ENCODE data around the gene CEP57L1.

Gene CEP57L1

DNA sequence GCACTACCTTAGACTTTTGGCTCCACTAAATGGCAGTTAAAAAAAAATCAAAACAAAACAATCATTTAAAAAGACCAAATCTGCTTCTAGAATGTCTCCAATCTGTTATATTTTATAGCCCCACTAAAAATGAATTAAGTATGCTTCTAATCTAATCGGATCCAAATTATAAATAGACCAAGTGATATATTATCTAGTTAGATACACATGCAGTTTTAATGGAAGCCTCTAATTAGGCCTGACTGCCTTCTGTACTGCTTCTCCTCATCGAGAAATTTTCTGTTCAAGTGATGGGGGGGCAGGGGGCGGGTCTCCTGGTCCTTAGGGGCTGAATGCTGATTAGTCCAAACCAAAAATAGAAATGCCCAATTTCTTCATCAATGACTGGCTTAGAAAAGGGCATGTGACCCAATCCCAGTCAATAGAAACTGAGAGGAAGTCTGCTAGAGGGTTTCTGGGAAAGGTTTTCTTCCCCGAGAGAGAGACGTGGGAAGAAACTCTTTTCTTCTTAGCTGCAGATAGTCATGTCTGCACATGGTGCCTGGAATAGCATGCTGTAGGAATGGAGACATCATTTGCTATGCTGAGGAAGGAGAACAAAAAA is 7.5 kb upstream of the CEP57L1 start:
- no peak overlapping the region for H3K27ac ChIP-seq
- H3K27me3 ChIP-seq: no peaks in the 10 kb centered on the region
- H3K36me3 ChIP-seq: no peaks in the 10 kb centered on the region
- no peak overlapping the region for H3K4me2 ChIP-seq
- peaks cover 16% of the 10 kb centered on the region for H3K4me1 ChIP-seq
- H3K4me3 ChIP-seq: no peak overlapping the region
- H4K20me1 ChIP-seq: no peaks in the 10 kb centered on the region
- no peak for TF ChIP-seq Cebpa-rat (IDR thresholded peaks at IDR 0.05)
- H3K9ac ChIP-seq: no peak overlapping the region
- H3K9me3 ChIP-seq: no peaks in the 10 kb centered on the region

GRCh38 chr6:109088995-109089394 is 6.3 kb upstream of the CEP57L1 start:
- Histone ChIP-seq H3K9ac (no peak overlapping the region), H3K27me3 (no peaks in the 10 kb centered on the region), H3K27ac (no peak overlapping the region), H4K20me1 (peaks cover 5% of the 10 kb centered on the region; the same call in 1 of the 2 replicates), H3K4me3 (no peak overlapping the region), H3K9me3 (no peaks in the 10 kb centered on the region), H3K4me2 (no peak overlapping the region), H3K4me1 (peaks cover 28% of the 10 kb centered on the region), H3K36me3 (no peaks in the 10 kb centered on the region)
- TF ChIP-seq Cebpa-rat (IDR thresholded peaks at IDR 0.05): no peak

- no peak for TF ChIP-seq Cebpa-rat (IDR thresholded peaks at IDR 0.05)
- Histone ChIP-seq H3K27me3 (no peaks in the 10 kb centered on the region), H3K4me1 (peaks cover 35% of the 10 kb centered on the region), H3K9ac (no peak overlapping the region), H3K27ac (no peak overlapping the region), H3K4me3 (no peak overlapping the region), H3K4me2 (peak overlapping the region; percentile 95), H3K36me3 (no peaks in the 10 kb centered on the region), H4K20me1 (peaks cover 6% of the 10 kb centered on the region; the same call in 1 of the 2 replicates), H3K9me3 (no peaks in the 10 kb centered on the region)
Measured at GRCh38 chr6:109091314-109092024, 3.8 kb upstream of the CEP57L1 start.

- Histone ChIP-seq H3K27me3 (no peaks in the 10 kb centered on the region), H4K20me1 (peaks cover 6% of the 10 kb centered on the region; the same call in 1 of the 2 replicates), H3K4me1 (peaks cover 39% of the 10 kb centered on the region), H3K9me3 (no peaks in the 10 kb centered on the region), H3K9ac (no peak overlapping the region), H3K4me3 (peak overlapping the region; percentile 87; the same call in 1 of the 2 replicates), H3K4me2 (peak overlapping the region; percentile 95), H3K36me3 (no peaks in the 10 kb centered on the region), H3K27ac (no peak overlapping the region)
- no peak for TF ChIP-seq Cebpa-rat (IDR thresholded peaks at IDR 0.05)
Measured at GRCh38 chr6:109092074-109092473, 3.2 kb upstream of the CEP57L1 start.

- peaks cover 39% of the 10 kb centered on the region for H3K4me1 ChIP-seq
- peak overlapping the region; percentile 92 for H3K9ac ChIP-seq
- H3K36me3 ChIP-seq: no peaks in the 10 kb centered on the region
- H3K4me2 ChIP-seq: peak overlapping the region; percentile 95
- TF ChIP-seq Cebpa-rat (IDR thresholded peaks at IDR 0.05): no peak
- peak overlapping the region; percentile 87 for H3K4me3 ChIP-seq
- no peaks in the 10 kb centered on the region for H3K27me3 ChIP-seq
- peak overlapping the region; percentile 27; the same call in 1 of the 2 replicates for H3K27ac ChIP-seq
- no peaks in the 10 kb centered on the region for H3K9me3 ChIP-seq
- H4K20me1 ChIP-seq: peaks cover 6% of the 10 kb centered on the region; the same call in 1 of the 2 replicates
Measured at GRCh38 chr6:109093732-109094415, 1.4 kb upstream of the CEP57L1 start.

DNA sequence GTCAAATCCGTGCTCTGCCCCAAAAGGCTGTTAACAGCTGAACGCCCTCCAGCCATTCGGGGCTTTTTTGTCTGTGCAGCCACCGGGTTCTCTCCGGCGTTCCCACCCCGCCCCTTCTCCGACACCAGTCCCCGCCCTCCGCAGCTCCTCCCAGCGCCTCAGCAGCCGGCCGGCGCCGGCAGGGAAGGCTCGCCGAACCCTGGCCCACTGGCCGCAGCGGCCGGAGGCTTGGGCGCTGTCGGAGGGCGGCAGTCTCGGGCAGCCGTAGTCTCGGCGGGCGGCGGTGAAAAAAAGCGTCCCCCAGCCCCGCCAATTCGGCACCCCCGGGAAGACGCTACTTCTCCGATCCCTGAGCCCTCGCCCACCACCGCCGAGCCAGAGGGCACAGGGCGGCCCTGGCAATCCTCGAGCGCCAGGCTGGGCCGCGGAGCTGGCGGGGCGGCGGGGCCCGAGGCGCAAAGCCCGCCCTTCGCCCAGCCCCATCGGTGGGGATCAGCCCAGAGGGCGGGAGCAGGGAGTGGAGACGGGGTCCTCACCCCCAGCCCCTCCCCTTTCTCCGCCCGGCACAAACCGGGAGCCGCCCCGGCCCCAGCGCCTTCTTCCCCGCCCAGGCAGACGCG is 781 bp upstream of the CEP57L1 start, which contains the start of gene SESN1:
TSS of gene SESN1 (minus strand) at position 431 of the 620 bp plus-strand sequence. CDS start 773 bp downstream, outside the sequence.
- H3K27me3 ChIP-seq: no peaks in the 10 kb centered on the region
- TF ChIP-seq Cebpa-rat (IDR thresholded peaks at IDR 0.05): no peak
- no peaks in the 10 kb centered on the region for H3K9me3 ChIP-seq
- H3K4me3 ChIP-seq: peak within 1 kb of the TSS; percentile 87
- H3K4me1 ChIP-seq: peaks cover 39% of the 10 kb centered on the region
- peak within 1 kb of the TSS; percentile 91 for H3K27ac ChIP-seq
- H3K9ac ChIP-seq: peak within 1 kb of the TSS; percentile 92
- peak within 1 kb of the TSS; percentile 95 for H3K4me2 ChIP-seq
- peaks cover 6% of the 10 kb centered on the region; the same call in 1 of the 2 replicates for H4K20me1 ChIP-seq
- H3K36me3 ChIP-seq: peaks cover 5% of the 10 kb centered on the region; the same call in 1 of the 2 replicates

DNA sequence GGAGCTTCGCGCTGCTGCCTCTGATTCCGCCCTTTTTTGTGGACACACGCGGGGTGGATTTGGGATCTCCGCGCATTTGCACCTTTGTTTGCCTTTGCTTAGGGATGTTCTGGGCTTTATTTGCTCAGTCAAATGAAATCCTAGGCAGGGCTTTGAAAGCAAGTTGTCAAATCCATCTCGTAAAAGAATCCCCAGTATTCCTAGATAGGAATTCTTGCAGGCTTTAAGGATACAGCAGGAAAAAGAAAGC is 453 bp downstream of the CEP57L1 start:
- peaks cover 18% of the 10 kb centered on the region; the same call in 1 of the 2 replicates for H3K36me3 ChIP-seq
- H4K20me1 ChIP-seq: peaks cover 6% of the 10 kb centered on the region; the same call in 1 of the 2 replicates
- H3K9ac ChIP-seq: peak overlapping the region; percentile 92
- peak overlapping the region; percentile 91 for H3K27ac ChIP-seq
- H3K4me3 ChIP-seq: peak overlapping the region; percentile 87
- H3K4me2 ChIP-seq: peak overlapping the region; percentile 95
- peaks cover 39% of the 10 kb centered on the region for H3K4me1 ChIP-seq
- H3K27me3 ChIP-seq: no peaks in the 10 kb centered on the region
- TF ChIP-seq Cebpa-rat (IDR thresholded peaks at IDR 0.05): no peak
- H3K9me3 ChIP-seq: no peaks in the 10 kb centered on the region

GRCh38 chr6:109096208-109096607 is 901 bp downstream of the CEP57L1 start:
- Histone ChIP-seq H3K4me3 (peak overlapping the region; percentile 87), H3K36me3 (peaks cover 21% of the 10 kb centered on the region; the same call in 1 of the 2 replicates), H3K27ac (no peak overlapping the region), H3K9ac (peak overlapping the region; percentile 92), H3K27me3 (no peaks in the 10 kb centered on the region), H3K4me1 (peaks cover 38% of the 10 kb centered on the region), H3K4me2 (peak overlapping the region; percentile 95), H4K20me1 (peaks cover 6% of the 10 kb centered on the region; the same call in 1 of the 2 replicates), H3K9me3 (no peaks in the 10 kb centered on the region)
- TF ChIP-seq Cebpa-rat (IDR thresholded peaks at IDR 0.05): no peak

DNA sequence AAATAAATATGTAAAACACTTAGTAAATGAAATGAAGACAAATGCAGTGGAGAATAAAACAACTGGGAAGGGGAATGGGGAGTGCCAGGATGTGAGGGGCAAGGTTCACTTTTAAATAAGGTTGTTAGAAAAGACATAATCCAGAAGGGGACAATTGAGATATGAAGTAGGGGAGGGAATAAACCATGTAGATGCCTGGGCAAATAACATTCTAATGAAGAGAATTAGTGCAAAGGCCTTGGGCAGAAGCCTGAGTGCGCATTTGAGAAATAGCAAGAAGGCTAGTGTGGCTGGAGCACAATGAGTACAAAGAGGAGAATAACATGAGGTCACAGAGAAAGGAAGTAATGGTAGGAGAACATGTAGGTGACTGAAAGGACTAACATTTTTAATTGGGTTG is 2.4 kb downstream of the CEP57L1 start:
- Histone ChIP-seq H3K27ac (no peak overlapping the region), H4K20me1 (peaks cover 6% of the 10 kb centered on the region; the same call in 1 of the 2 replicates), H3K36me3 (peaks cover 29% of the 10 kb centered on the region), H3K27me3 (no peaks in the 10 kb centered on the region), H3K4me3 (no peak overlapping the region), H3K4me2 (no peak overlapping the region), H3K9me3 (no peaks in the 10 kb centered on the region), H3K9ac (no peak overlapping the region), H3K4me1 (peaks cover 23% of the 10 kb centered on the region)
- TF ChIP-seq Cebpa-rat (IDR thresholded peaks at IDR 0.05): no peak
